ENCODE results near the gene BPI. TPM values are rescaled to one million over a fixed set of nuclear protein-coding genes. Genes with fewer than 3 reads are reported as not detected.

The BPI gene
- total RNA-seq, 2 donors from 2014 or later = 0.41 to 4.5 TPM

GRCh38 chr20:38386004-38386403 is 82.0 kb downstream of the BPI start:
- H3K4me3 ChIP-seq = no peak overlapping the region
- 82% methylated on average over 8 of the region's 8 CpGs for WGBS
- H3K27ac ChIP-seq = no peak overlapping the region
- no peaks in the 10 kb centered on the region for H3K9me3 ChIP-seq
- H3K4me1 ChIP-seq (replicated peaks) = no peaks in the 10 kb centered on the region
- no peaks in the 10 kb centered on the region for H3K27me3 ChIP-seq (replicated peaks; ENCODE audit: insufficient read depth)
- TF ChIP-seq CTCF (IDR thresholded peaks at IDR 0.05) (no peak), POLR2A (IDR thresholded peaks at IDR 0.05) (no peak), POLR2AphosphoS5 (IDR thresholded peaks at IDR 0.05) (no peak)
- intact Hi-C loops (cut with DNase I) = no loop called here
- H3K36me3 ChIP-seq = no peaks in the 10 kb centered on the region
- DNase-seq (ENCODE audit: low spot score) = no peak

GRCh38 chr20:38386851-38387250 is 82.9 kb downstream of the BPI start:
- no peaks in the 10 kb centered on the region for H3K9me3 ChIP-seq
- WGBS = 83% methylated on average over 2 of the region's 2 CpGs
- DNase-seq (ENCODE audit: low spot score) = no peak
- no peaks in the 10 kb centered on the region for H3K36me3 ChIP-seq
- H3K27me3 ChIP-seq (replicated peaks; ENCODE audit: insufficient read depth) = no peaks in the 10 kb centered on the region
- H3K27ac ChIP-seq = no peak overlapping the region
- H3K4me3 ChIP-seq = no peak overlapping the region
- no peaks in the 10 kb centered on the region for H3K4me1 ChIP-seq (replicated peaks)
- no peak for TF ChIP-seq POLR2AphosphoS5 (IDR thresholded peaks at IDR 0.05)
- no peak for TF ChIP-seq POLR2A (IDR thresholded peaks at IDR 0.05)
- no peak for TF ChIP-seq CTCF (IDR thresholded peaks at IDR 0.05)
- intact Hi-C loops (cut with DNase I) = no loop called here

Other genes starting within 250 kb of the BPI start
- gene TGM2, start 138.9 kb upstream of the BPI start, total RNA-seq = 100 to 1,000 TPM in 1 of 2 donors, 10 to 100 TPM in 1; 39.6 to 157 TPM
- 10 to 100 TPM in 1 of 2 donors, 1 to 10 TPM in 1; 5.0 to 10.8 TPM for gene KIAA1755, start 43.4 kb upstream of the BPI start, total RNA-seq
- gene LBP, start 42.3 kb downstream of the BPI start, total RNA-seq = 1 to 10 TPM in 1 of 2 donors, not detected in 1; 1.1 TPM
- gene SNHG17, start 131.2 kb downstream of the BPI start, total RNA-seq = 10 to 100 TPM; 21.8 to 28.2 TPM
- gene RALGAPB, start 168.7 kb downstream of the BPI start, total RNA-seq = 10 to 100 TPM; 45.6 to 50.6 TPM